IPS-20b (cell line): ENCODE measurements around the gene WDFY4.

Source experiments
- H3K27ac ChIP-seq: one replicate; pipeline ENCODE4 v1.5.1; 2013; ENCODE audit warnings: low read length
- H3K27me3 ChIP-seq: 2 replicates; pipeline ENCODE4 v1.6.1; 2013; ENCODE audit warnings: mild to moderate bottlenecking, low read length, inconsistent platforms; ENCODE audit not compliant: insufficient read depth
- H3K36me3 ChIP-seq: 2 replicates; pipeline ENCODE4 v1.6.1; 2013; ENCODE audit warnings: low read depth, mild to moderate bottlenecking, inconsistent platforms, low read length, moderate library complexity; ENCODE audit not compliant: insufficient read depth
- H3K4me1 ChIP-seq: 2 replicates; pipeline ENCODE4 v1.6.1; 2013; ENCODE audit warnings: mild to moderate bottlenecking, control low read depth, inconsistent platforms, low read length, moderate library complexity; ENCODE audit not compliant: insufficient read depth
- H3K4me3 ChIP-seq: 2 replicates; pipeline ENCODE4 v1.5.1; 2013; ENCODE audit warnings: mild to moderate bottlenecking, low read length, inconsistent platforms
- H3K9ac ChIP-seq: 2 replicates; pipeline ENCODE4 v1.6.1; 2013; ENCODE audit warnings: low read depth, mild to moderate bottlenecking, inconsistent platforms, low read length, moderate library complexity
- H3K9me3 ChIP-seq: 2 replicates; pipeline ENCODE4 v1.6.1; 2013; ENCODE audit warnings: mild to moderate bottlenecking, low read depth, low read length, inconsistent platforms; ENCODE audit not compliant: insufficient read depth

WDFY4 gene

DNA sequence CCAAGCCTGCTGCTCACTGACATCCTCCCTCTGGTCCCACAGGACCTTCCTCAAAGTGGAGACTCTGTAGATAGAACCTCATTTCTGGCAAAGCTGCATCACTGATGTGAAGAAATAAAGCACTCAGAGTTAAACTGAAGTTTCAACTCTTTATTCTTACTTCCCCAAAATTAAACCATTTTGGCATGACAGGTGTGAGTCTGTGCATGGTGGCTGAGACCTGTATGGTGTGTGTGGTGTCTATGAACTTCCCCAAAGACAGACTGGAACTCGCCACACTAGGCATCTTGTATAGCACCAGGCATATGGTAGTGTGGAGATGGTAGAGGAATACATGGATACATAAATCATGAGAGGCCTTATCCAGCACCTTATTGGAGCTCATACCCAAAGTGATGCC lies 6.6 kb upstream of the WDFY4 start:
- H3K9me3 ChIP-seq = peaks cover 11% of the 10 kb centered on the region; the same call in 1 of the 2 replicates
- no peaks in the 10 kb centered on the region for H3K27me3 ChIP-seq
- no peak overlapping the region for H3K4me3 ChIP-seq
- no peaks in the 10 kb centered on the region for H3K36me3 ChIP-seq
- H3K4me1 ChIP-seq = no peaks in the 10 kb centered on the region
- no peak overlapping the region for H3K27ac ChIP-seq
- no peak overlapping the region for H3K9ac ChIP-seq

DNA sequence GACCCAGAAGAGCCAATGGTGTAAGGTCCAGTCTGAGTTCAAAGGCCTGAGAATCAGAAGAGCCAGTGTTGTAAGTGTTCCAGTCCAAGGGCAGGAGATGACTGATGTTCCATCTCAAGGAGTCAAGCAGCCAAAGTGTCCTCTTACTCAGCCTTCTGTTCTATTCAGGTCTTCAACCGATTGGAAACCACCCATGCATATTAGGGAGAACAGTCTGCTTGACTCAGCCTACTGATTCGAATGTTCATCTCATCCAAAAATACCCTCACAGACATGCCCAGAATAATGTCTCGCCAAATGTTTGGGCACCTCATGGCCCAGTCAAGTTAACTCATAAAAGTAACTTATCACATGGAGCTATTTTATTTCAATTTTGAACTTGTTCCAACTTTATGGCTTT lies 2.9 kb upstream of the WDFY4 start:
- H3K36me3 ChIP-seq = no peaks in the 10 kb centered on the region
- H3K4me3 ChIP-seq = no peak overlapping the region
- H3K9me3 ChIP-seq = peaks cover 11% of the 10 kb centered on the region; the same call in 1 of the 2 replicates
- no peak overlapping the region for H3K27ac ChIP-seq
- no peaks in the 10 kb centered on the region for H3K27me3 ChIP-seq
- H3K9ac ChIP-seq = no peak overlapping the region
- no peaks in the 10 kb centered on the region for H3K4me1 ChIP-seq

DNA sequence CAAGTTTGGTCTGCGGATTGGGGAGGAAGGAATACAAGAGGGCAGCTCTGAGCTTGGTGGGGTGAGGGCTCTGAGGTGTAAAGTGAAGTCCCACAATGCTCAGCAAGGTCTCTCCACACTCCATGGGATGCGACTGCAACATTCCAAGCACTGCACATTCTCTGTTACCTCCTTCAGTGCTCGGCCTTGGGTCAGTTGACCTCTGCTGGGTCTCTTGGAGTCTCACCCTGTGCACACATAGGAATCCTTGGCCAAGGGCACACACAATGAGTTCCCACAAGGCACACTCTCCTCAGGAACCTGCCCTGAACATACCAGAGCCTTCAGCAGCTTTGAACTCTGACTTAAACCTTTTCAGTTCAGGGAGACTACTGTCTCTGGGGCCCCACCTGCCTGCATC lies 2.4 kb upstream of the WDFY4 start:
- Histone ChIP-seq H3K9ac (no peak overlapping the region), H3K27me3 (no peaks in the 10 kb centered on the region), H3K4me1 (no peaks in the 10 kb centered on the region), H3K9me3 (peaks cover 10% of the 10 kb centered on the region; the same call in 1 of the 2 replicates), H3K4me3 (no peak overlapping the region), H3K36me3 (no peaks in the 10 kb centered on the region), H3K27ac (no peak overlapping the region)

DNA sequence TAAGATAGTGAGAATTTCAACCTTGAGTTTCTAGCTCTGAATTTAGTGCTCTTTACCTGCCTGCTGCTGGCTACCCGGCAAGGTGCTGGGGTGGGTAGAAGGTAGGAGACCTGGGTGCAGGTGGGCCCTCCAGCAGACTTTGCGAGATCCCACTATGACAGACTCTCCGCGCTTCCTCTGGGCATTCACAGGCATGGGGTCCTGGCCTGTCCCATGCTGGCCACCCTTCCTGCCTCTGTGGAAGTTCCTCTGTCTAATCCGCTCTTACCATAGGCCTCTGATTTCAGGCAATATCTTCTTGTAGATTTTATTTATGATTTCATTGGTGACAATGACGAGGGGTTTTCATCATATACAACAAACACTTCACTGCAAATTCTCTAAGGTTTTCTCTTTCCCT lies 1.2 kb upstream of the WDFY4 start:
- Histone ChIP-seq H3K4me1 (no peaks in the 10 kb centered on the region), H3K9ac (no peak overlapping the region), H3K36me3 (no peaks in the 10 kb centered on the region), H3K4me3 (no peak overlapping the region), H3K27ac (no peak overlapping the region), H3K9me3 (no peaks in the 10 kb centered on the region), H3K27me3 (no peaks in the 10 kb centered on the region)

DNA sequence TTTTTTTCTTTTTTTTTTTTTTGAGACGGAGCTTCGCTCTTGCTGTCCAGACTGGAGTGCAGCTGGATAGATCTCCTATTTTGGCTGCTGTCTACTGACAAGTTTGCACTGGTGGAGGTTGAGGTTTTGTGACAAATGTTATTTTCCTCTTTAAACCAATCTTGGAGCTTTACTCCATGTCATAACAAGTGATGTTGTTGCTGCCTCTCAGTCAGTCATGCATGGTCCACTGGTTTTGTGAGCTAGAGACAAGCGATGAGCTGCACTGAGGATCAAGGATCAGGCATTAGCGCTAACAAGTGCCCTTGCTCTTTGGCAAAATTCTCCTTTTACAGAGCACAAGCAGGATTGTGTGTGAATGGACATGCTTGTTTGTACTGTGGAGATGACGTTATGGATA lies 805 bp upstream of the WDFY4 start:
- no peaks in the 10 kb centered on the region for H3K27me3 ChIP-seq
- no peak overlapping the region for H3K27ac ChIP-seq
- H3K4me1 ChIP-seq = no peaks in the 10 kb centered on the region
- H3K9me3 ChIP-seq = no peaks in the 10 kb centered on the region
- no peaks in the 10 kb centered on the region for H3K36me3 ChIP-seq
- no peak overlapping the region for H3K9ac ChIP-seq
- no peak overlapping the region for H3K4me3 ChIP-seq

DNA sequence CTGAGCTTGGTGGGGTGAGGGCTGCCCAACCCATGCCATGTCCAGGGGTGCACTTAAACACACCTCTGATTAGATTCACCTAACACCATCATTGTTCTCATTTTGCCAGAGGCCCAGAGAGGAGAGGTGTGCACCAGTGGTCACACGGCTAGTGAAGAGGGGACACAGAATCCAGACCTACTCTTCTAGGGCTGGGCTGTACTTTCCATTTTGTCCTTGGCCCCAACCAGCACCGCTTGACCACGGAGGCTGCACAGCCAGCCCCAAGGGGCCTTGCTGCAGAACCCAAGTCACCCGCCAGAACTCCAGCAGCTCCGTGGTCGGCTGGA lies 246 bp upstream of the WDFY4 start:
- no peak overlapping the region for H3K9ac ChIP-seq
- no peaks in the 10 kb centered on the region for H3K27me3 ChIP-seq
- H3K36me3 ChIP-seq = no peaks in the 10 kb centered on the region
- no peak overlapping the region for H3K27ac ChIP-seq
- no peaks in the 10 kb centered on the region for H3K4me1 ChIP-seq
- H3K4me3 ChIP-seq = no peak overlapping the region
- no peaks in the 10 kb centered on the region for H3K9me3 ChIP-seq

DNA sequence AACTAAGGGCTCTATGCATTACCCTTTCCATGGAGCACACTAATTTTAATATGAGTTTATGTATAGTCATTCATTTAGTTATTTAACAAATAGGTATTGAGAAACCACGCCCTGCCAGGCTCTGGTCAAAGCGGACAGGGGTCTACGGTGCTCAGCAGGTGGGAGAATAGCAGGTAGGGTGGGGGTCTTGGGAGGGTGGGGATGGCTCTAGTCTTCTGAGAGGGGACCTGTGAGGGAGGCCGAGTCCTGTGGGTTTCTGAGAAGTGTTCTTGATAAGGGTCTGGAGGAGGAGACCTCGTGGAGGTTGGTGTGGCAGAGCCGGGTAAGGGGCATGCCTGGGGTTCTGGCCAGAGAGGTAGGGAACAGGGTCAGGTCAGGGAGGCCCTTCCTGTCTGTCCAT lies 1.1 kb downstream of the WDFY4 start:
- H3K9ac ChIP-seq = no peak overlapping the region
- H3K27ac ChIP-seq = no peak overlapping the region
- H3K4me1 ChIP-seq = no peaks in the 10 kb centered on the region
- no peak overlapping the region for H3K4me3 ChIP-seq
- no peaks in the 10 kb centered on the region for H3K27me3 ChIP-seq
- peaks cover 5% of the 10 kb centered on the region; the same call in 1 of the 2 replicates for H3K9me3 ChIP-seq
- H3K36me3 ChIP-seq = no peaks in the 10 kb centered on the region

DNA sequence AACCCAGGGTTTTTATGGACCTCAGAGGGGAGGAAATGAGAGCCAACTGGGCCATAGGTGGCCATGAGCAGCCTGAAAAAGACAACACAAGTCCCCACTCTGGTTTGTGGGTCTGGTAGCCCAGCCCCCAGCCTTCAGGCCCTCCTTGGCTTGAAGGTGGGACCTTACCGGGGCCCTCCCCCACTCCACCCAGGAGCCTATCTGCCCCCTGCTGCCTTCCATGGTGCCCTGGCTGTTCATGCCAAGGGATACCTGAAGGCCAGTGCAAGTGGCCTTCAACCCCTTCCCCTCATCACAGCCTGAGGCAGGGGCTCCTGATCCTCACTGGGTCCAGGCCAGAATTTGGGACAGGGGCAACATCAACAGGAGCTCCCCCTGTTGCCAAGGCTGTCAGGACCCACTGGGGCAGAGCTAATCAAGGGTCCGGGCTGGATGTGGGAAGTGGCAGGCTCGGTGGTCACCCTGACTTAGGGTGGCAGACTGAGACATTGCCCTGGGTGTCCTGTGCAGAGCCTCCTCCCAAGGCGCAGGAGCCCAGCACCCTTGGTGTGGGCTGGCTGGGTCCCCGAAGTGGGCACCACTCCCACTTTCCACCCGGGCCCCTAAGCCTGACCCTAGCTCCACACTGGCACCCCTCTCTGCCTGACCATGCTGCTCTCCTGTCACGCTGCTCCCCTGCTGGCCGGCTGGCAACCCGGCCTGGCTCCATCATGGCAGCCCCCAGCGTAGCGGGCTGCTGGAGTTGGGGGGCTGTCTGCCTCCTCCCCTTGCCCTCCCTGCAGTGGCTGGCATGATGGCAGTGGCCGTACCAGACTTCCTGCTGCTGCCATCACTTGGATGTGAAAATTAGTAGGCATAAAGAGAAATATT lies 6.4 kb downstream of the WDFY4 start:
- Histone ChIP-seq H3K9ac (no peak overlapping the region), H3K36me3 (no peaks in the 10 kb centered on the region), H3K9me3 (peaks cover 5% of the 10 kb centered on the region; the same call in 1 of the 2 replicates), H3K27me3 (no peaks in the 10 kb centered on the region), H3K4me1 (no peaks in the 10 kb centered on the region), H3K27ac (no peak overlapping the region), H3K4me3 (no peak overlapping the region)

DNA sequence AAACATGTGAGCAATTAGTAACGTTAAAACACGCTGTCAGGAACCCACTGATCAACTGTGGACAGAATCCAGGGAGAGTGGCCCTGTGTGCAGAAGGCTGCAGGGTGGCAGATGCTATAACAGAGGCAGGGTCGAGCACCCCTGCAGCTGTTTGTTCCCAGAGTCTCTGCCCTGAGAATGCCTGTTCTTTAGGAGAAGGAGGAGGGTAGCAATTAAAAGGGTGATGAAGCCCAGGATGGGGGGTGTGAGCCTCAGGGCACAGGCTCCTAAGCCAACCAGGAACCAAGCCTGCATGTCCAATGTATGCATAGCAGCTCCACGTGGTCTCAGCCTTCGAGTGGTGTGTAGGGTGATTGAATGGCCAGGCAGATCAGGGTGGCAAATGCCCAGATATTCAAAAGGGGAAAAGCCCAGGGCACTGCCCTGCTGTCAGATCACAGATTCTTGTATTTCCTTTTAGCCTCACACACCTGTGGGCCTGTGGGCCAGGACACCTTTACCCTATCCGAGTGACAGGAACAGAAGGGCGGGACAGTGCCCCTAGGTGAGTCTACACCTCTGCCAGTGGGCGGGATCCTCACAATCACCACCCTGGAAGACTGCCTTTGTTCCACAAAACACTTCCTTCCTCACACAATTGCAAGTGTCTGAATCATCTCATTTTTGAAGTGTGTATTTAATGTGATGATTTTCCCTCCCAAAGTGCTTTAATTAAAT lies 7.3 kb downstream of the WDFY4 start:
- Histone ChIP-seq H3K27ac (no peak overlapping the region), H3K9me3 (peaks cover 5% of the 10 kb centered on the region; the same call in 1 of the 2 replicates), H3K4me1 (no peaks in the 10 kb centered on the region), H3K9ac (no peak overlapping the region), H3K4me3 (no peak overlapping the region), H3K27me3 (no peaks in the 10 kb centered on the region), H3K36me3 (no peaks in the 10 kb centered on the region)

DNA sequence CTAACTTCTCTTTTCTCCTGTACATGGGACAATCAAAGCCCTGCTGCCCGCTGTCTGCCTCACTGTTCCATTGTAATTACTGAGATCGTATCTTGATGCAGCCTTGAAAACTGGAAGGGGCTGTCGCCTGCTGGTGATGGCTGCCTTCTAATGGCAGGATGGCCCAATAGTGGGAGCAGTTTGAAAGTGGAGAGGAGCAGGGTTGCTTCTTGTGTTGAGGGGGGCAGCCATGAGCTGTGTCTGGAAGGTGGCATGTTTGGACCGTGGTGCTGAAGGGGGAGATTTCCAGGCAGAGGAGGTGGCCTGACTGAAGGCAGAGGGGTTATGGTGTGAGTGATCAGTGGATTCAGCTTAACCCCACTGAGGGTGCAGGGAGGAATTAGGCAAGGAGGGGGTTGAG lies 8.1 kb downstream of the WDFY4 start:
- H3K27me3 ChIP-seq = no peaks in the 10 kb centered on the region
- H3K27ac ChIP-seq = no peak overlapping the region
- H3K4me3 ChIP-seq = no peak overlapping the region
- peaks cover 5% of the 10 kb centered on the region; the same call in 1 of the 2 replicates for H3K9me3 ChIP-seq
- no peaks in the 10 kb centered on the region for H3K4me1 ChIP-seq
- no peaks in the 10 kb centered on the region for H3K36me3 ChIP-seq
- no peak overlapping the region for H3K9ac ChIP-seq

DNA sequence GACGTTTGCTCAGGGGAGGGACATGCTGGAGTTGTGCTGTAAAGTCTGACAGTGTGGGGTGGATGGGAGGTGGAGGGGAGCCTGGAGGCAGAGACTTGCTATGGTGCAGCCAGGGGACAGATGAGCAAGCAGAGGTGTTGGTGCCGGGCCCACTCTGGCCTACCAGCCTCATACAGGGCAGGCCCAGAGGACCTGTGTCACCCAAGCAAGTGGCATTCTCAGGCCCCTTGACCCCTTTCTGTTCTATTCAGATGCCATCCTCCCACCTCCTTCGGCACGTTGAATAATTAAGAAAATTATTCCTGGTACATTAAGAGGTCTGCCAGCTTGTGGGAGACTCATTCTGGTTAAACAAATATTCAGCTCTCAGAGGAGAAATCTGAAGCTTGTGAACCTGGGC lies 8.5 kb downstream of the WDFY4 start:
- no peak overlapping the region for H3K27ac ChIP-seq
- H3K9ac ChIP-seq = no peak overlapping the region

More for the DNA sequence above, 8.5 kb downstream of the WDFY4 start:
- Histone ChIP-seq H3K9me3 (peaks cover 5% of the 10 kb centered on the region; the same call in 1 of the 2 replicates), H3K4me1 (no peaks in the 10 kb centered on the region), H3K27me3 (no peaks in the 10 kb centered on the region), H3K36me3 (no peaks in the 10 kb centered on the region), H3K4me3 (no peak overlapping the region)
